Astrocyte (in vitro differentiated cells and primary cell): ENCODE results near the gene AMBP. TPM values are rescaled to one million over a fixed set of nuclear protein-coding genes. Genes with fewer than 3 reads are reported as not detected.

Source experiments
- DNase-seq: peaks from one replicate; pipeline ENCODE4 v3.0.0-alpha.2; 2010; ENCODE audit warnings: low read depth
- FAIRE-seq: peaks from 2 replicates; lab custom pipeline; 2011; peaks lifted over from hg19 to GRCh38; lab: Jason Lieb, UNC
- H2AFZ ChIP-seq: 2 replicates; pipeline ENCODE4 v1.6.0; 2012; ENCODE audit warnings: low read depth, low read length, inconsistent platforms
- H3K27ac ChIP-seq: 2 replicates; pipeline ENCODE4 v1.5.1; 2011; ENCODE audit warnings: low read depth, low read length, inconsistent platforms
- H3K27me3 ChIP-seq: 2 replicates; pipeline ENCODE4 v1.6.0; 2011; ENCODE audit warnings: low read length, inconsistent platforms; ENCODE audit not compliant: insufficient read depth
- H3K36me3 ChIP-seq: 2 replicates; pipeline ENCODE4 v1.5.1; 2011; ENCODE audit warnings: low read length, inconsistent platforms; ENCODE audit not compliant: insufficient read depth
- H3K4me1 ChIP-seq: 2 replicates; pipeline ENCODE4 v1.5.1; 2011; ENCODE audit warnings: low read length, inconsistent platforms; ENCODE audit not compliant: insufficient read depth
- H3K4me2 ChIP-seq: 2 replicates; pipeline ENCODE4 v1.6.0; 2012; ENCODE audit warnings: low read length, inconsistent platforms
- H3K4me3 ChIP-seq: 2 replicates; pipeline ENCODE4 v1.5.1; 2011; ENCODE audit warnings: low read depth, mild to moderate bottlenecking, low read length, inconsistent platforms; ENCODE audit not compliant: insufficient read depth
- H3K79me2 ChIP-seq: 2 replicates; pipeline ENCODE4 v1.6.0; 2012; ENCODE audit warnings: mild to moderate bottlenecking, low read length, inconsistent platforms; ENCODE audit not compliant: insufficient read depth
- H3K9ac ChIP-seq: 2 replicates; pipeline ENCODE4 v1.6.0; 2012; ENCODE audit warnings: mild to moderate bottlenecking, low read length, inconsistent platforms
- H3K9me3 ChIP-seq: 2 replicates; pipeline ENCODE4 v1.5.1; 2012; ENCODE audit warnings: low read depth, mild to moderate bottlenecking, low read length, inconsistent platforms; ENCODE audit not compliant: insufficient read depth
- H4K20me1 ChIP-seq: 2 replicates; pipeline ENCODE4 v1.6.0; 2012; ENCODE audit warnings: low read length, inconsistent platforms; ENCODE audit not compliant: insufficient read depth
- H3K27ac Mint-ChIP-seq: one replicate; pipeline ENCODE4 v1.8.0; 2021; ENCODE audit warnings: mild to moderate bottlenecking, mixed read lengths; ENCODE audit not compliant: unreplicated experiment
- H3K27me3 Mint-ChIP-seq: one replicate; pipeline ENCODE4 v1.8.0; 2021; ENCODE audit warnings: low read depth, mixed read lengths; ENCODE audit not compliant: unreplicated experiment
- H3K36me3 Mint-ChIP-seq: one replicate; pipeline ENCODE4 v1.8.0; 2021; ENCODE audit warnings: low read depth, mixed read lengths; ENCODE audit not compliant: unreplicated experiment
- H3K4me1 Mint-ChIP-seq: one replicate; pipeline ENCODE4 v1.8.0; 2021; ENCODE audit warnings: low read depth, mixed read lengths; ENCODE audit not compliant: unreplicated experiment
- H3K4me3 Mint-ChIP-seq: one replicate; pipeline ENCODE4 v1.8.0; 2021; ENCODE audit warnings: mild to moderate bottlenecking, moderate library complexity, mixed read lengths; ENCODE audit not compliant: unreplicated experiment
- H3K9me3 Mint-ChIP-seq: one replicate; pipeline ENCODE4 v1.8.0; 2021; ENCODE audit warnings: mild to moderate bottlenecking, mixed read lengths; ENCODE audit not compliant: unreplicated experiment
- EZH2 ChIP-seq: IDR thresholded peaks from 2 replicates; pipeline ENCODE4 v1.6.1; 2012; ENCODE audit warnings: mild to moderate bottlenecking, low read length, inconsistent platforms; ENCODE audit not compliant: insufficient read depth
- total RNA-seq: library from RNA; stranded (reverse); gene quantifications from 2 replicates; pipeline ENCODE4 v1.2.1, GENCODE V29; 2021
- TF ChIP-seq, protein P1 (sequence below): IDR thresholded peaks from 2 replicates; pipeline ENCODE4 v1.5.1; 2011; ENCODE audit warnings: low read depth, mild to moderate bottlenecking, inconsistent platforms, low read length, moderate library complexity; ENCODE audit not compliant: insufficient read depth

AMBP gene
- total RNA-seq, 1 donor from 2014 or later, result not detected

DNA sequence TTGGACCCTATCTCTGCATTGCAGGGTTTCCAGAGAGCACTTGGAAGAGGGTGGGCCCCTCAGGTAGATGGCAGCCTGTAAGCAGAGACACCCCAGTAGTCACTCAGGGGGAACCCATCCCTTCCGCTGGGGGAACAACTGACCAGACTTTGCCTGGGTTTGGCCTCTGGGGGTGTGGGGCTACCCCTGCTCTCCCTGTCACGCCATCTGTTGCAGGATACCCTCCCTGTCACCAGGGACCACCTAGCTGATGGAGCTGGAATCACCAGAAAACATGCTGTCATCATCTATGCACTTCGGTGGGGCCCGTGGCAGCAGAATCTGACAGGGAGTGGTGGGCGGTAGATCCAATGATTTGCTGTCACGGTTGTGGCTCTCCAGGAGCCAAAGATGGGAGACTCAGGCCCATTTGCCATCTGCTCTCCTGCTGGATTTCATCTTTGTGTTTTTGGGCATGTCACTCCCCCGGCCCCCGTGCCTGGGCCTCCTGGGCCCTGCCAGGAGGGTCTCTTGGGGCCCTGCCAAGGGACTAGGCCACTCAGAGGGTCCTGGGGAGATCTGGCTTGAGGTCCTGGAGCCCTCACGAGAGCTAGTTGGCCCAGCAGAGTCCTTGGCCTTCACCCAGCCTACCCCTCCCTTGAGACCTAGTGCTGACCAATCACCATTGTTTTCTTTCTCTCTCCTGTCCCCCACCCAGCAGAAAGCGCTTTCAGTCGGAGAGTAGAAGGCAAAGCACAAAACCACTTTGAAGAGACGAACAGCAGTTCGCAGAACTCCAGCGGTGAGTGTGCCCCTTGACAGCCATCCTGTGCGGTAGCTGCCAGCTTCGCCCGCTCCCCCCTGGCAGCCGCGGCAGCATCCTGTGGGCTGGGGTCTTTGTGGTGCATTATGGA lies 45.9 kb downstream of the AMBP start:
- FAIRE-seq, result no peak
- TF ChIP-seq EZH2, result no peak
- TF ChIP-seq, protein P1, sequence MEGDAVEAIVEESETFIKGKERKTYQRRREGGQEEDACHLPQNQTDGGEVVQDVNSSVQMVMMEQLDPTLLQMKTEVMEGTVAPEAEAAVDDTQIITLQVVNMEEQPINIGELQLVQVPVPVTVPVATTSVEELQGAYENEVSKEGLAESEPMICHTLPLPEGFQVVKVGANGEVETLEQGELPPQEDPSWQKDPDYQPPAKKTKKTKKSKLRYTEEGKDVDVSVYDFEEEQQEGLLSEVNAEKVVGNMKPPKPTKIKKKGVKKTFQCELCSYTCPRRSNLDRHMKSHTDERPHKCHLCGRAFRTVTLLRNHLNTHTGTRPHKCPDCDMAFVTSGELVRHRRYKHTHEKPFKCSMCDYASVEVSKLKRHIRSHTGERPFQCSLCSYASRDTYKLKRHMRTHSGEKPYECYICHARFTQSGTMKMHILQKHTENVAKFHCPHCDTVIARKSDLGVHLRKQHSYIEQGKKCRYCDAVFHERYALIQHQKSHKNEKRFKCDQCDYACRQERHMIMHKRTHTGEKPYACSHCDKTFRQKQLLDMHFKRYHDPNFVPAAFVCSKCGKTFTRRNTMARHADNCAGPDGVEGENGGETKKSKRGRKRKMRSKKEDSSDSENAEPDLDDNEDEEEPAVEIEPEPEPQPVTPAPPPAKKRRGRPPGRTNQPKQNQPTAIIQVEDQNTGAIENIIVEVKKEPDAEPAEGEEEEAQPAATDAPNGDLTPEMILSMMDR, result no peak
- Histone ChIP-seq H2AFZ (no peak overlapping the region), H3K4me1 (no peaks in the 10 kb centered on the region), H3K27me3 (no peaks in the 10 kb centered on the region), H4K20me1 (peaks cover 12% of the 10 kb centered on the region), H3K36me3 (peaks cover 18% of the 10 kb centered on the region), H3K9ac (no peak overlapping the region), H3K4me2 (no peak overlapping the region), H3K9me3 (no peaks in the 10 kb centered on the region), H3K27ac (no peak overlapping the region), H3K4me3 (no peak overlapping the region), H3K79me2 (no peaks in the 10 kb centered on the region)
- Mint-ChIP-seq H3K4me1 (no peaks in the 10 kb centered on the region), H3K4me3 (no peak overlapping the region), H3K36me3 (peaks cover 44% of the 10 kb centered on the region), H3K27me3 (no peaks in the 10 kb centered on the region), H3K27ac (no peak overlapping the region), H3K9me3 (no peaks in the 10 kb centered on the region)
- no peak for DNase-seq

GRCh38 chr9:114031037-114031630 lies 47.0 kb downstream of the AMBP start:
- H3K4me3 Mint-ChIP-seq, result no peak overlapping the region
- H3K4me1 Mint-ChIP-seq, result no peaks in the 10 kb centered on the region
- no peaks in the 10 kb centered on the region for H3K4me1 ChIP-seq
- H3K4me2 ChIP-seq, result no peak overlapping the region
- no peaks in the 10 kb centered on the region for H3K27me3 Mint-ChIP-seq
- H3K9me3 ChIP-seq, result no peaks in the 10 kb centered on the region
- peaks cover 43% of the 10 kb centered on the region for H3K36me3 Mint-ChIP-seq
- no peaks in the 10 kb centered on the region for H3K79me2 ChIP-seq
- H3K36me3 ChIP-seq, result peaks cover 10% of the 10 kb centered on the region
- no peak overlapping the region for H3K27ac ChIP-seq
- peaks cover 6% of the 10 kb centered on the region for H4K20me1 ChIP-seq
- no peak for TF ChIP-seq EZH2
- TF ChIP-seq, protein P1, result no peak
- no peak overlapping the region for H3K9ac ChIP-seq
- FAIRE-seq, result no peak
- H3K27ac Mint-ChIP-seq, result no peak overlapping the region
- no peak overlapping the region for H3K4me3 ChIP-seq
- H2AFZ ChIP-seq, result no peak overlapping the region
- H3K9me3 Mint-ChIP-seq, result no peaks in the 10 kb centered on the region
- DNase-seq, result no peak
- H3K27me3 ChIP-seq, result no peaks in the 10 kb centered on the region
